ENCODE data around the gene TSEN34. TPM values are rescaled to one million over a fixed set of nuclear protein-coding genes. Genes with fewer than 3 reads are reported as not detected.

TSEN34 gene
- total RNA-seq, 1 donor: 83.8 TPM

DNA sequence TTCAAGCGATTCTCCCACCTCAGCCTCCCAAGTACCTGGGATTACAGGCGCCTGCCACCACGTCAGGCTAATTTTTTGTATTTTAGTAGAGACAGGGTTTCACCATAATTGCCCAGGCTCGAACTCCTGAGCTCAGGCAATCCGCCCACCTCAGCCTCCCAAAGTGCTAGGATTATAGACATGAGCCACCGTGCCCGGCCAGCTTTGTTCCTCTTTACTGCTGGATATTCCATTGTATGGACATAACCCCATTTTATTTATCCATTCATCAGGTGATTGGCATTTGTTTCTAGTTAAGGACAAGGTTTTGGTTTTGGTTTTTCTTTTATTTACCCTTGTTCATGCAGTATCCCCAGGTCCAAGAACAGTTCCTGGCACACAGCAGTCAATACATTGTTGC is 5.4 kb downstream of the TSEN34 start:
- H3K4me3 ChIP-seq (ENCODE audit: low read depth, low read length): no peak overlapping the region
- DNase-seq (ENCODE audit: low read depth): no peak
- TF ChIP-seq, protein P1, sequence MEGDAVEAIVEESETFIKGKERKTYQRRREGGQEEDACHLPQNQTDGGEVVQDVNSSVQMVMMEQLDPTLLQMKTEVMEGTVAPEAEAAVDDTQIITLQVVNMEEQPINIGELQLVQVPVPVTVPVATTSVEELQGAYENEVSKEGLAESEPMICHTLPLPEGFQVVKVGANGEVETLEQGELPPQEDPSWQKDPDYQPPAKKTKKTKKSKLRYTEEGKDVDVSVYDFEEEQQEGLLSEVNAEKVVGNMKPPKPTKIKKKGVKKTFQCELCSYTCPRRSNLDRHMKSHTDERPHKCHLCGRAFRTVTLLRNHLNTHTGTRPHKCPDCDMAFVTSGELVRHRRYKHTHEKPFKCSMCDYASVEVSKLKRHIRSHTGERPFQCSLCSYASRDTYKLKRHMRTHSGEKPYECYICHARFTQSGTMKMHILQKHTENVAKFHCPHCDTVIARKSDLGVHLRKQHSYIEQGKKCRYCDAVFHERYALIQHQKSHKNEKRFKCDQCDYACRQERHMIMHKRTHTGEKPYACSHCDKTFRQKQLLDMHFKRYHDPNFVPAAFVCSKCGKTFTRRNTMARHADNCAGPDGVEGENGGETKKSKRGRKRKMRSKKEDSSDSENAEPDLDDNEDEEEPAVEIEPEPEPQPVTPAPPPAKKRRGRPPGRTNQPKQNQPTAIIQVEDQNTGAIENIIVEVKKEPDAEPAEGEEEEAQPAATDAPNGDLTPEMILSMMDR (IDR thresholded peaks at IDR 0.05; ENCODE audit: insufficient read depth, low read depth, low read length): no peak

DNA sequence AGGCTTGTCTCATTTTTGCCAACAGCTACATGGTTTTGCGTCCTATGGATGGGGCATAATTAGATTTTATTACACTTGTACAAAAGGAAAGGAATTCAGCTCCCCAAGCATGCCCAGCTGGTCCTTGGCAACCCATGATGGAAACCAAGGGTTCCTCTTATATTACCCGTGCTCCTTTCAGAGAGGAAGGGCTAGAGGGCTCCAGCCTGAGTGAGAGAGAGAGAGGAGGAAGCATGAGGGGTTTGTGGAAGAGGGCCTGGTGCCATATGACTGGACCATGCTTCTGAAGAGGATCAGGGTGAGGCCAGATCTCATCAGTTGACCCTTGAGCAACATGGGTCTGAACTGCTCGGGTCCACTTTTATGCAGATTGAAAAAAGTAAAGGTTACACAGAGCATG is 6.0 kb downstream of the TSEN34 start:
- no peak overlapping the region for H3K4me3 ChIP-seq (ENCODE audit: low read depth, low read length)
- TF ChIP-seq, protein P1 (IDR thresholded peaks at IDR 0.05; ENCODE audit: insufficient read depth, low read depth, low read length): no peak
- DNase-seq (ENCODE audit: low read depth): no peak

DNA sequence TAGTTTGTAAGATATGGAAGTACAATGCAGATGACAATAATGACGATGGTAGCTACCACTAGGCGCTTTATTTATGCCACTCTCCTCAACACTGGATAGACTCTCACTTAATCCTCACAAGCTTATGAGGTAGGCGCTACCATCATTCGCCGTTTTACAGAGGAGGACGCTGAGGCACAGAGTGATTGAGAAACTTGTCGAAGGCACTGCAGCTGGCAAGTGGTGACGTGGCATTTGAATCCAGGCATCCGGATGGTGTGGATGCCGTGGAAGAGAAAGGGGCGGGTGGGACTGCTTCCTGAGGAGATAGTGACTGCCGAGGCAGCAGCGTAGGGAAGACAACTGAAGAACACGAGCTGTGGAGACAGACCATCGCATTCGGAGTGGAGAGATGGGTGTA is 8.3 kb downstream of the TSEN34 start:
- TF ChIP-seq, protein P1 (IDR thresholded peaks at IDR 0.05; ENCODE audit: insufficient read depth, low read depth, low read length): no peak
- H3K4me3 ChIP-seq (ENCODE audit: low read depth, low read length): peak overlapping the region; percentile 88
- DNase-seq (ENCODE audit: low read depth): peak; percentile 95

DNA sequence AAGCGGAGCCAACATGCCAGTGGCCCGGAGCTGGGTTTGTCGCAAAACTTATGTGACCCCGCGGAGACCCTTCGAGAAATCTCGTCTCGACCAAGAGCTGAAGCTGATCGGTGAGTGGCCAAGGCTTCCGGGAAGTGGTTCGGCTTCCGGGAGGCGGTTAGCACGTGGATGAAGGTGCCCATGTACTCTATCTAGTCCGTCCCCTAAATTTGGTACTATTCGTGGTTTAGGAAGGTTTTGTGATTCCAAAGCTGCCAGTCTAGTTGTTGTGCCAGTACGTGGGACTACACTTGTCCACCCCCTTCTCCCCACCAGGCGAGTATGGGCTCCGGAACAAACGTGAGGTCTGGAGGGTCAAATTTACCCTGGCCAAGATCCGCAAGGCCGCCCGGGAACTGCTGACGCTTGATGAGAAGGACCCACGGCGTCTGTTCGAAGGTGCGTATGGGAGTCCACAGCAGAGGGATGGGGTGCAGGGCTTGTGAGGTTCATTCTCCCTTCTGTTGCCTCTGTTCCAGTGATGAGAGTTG is 10.1 kb downstream of the TSEN34 start:
- no peak for DNase-seq (ENCODE audit: low read depth)
- TF ChIP-seq, protein P1 (IDR thresholded peaks at IDR 0.05; ENCODE audit: insufficient read depth, low read depth, low read length): no peak
- peak overlapping the region; percentile 88 for H3K4me3 ChIP-seq (ENCODE audit: low read depth, low read length)

DNA sequence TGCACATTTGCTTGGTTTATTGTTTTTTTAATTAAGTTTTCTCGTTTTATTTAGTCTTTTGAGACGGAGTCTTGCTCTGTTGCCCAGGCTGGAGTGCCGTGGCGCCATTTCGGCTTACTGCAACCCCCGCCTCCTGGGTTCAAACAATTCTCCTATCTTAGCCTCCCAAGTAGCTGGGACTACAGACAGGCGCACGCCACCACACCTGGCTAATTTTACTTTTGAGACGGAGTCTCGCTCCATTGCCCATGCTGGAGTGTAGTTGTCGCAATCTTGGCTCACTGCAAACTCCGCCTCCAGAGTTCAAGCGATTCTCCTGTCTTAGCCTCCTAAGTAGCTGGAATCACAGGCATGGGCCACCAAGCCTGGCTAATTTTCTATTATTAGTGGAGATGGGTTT is 10.9 kb downstream of the TSEN34 start:
- peak overlapping the region; percentile 88 for H3K4me3 ChIP-seq (ENCODE audit: low read depth, low read length)
- TF ChIP-seq, protein P1 (IDR thresholded peaks at IDR 0.05; ENCODE audit: insufficient read depth, low read depth, low read length): no peak

DNA sequence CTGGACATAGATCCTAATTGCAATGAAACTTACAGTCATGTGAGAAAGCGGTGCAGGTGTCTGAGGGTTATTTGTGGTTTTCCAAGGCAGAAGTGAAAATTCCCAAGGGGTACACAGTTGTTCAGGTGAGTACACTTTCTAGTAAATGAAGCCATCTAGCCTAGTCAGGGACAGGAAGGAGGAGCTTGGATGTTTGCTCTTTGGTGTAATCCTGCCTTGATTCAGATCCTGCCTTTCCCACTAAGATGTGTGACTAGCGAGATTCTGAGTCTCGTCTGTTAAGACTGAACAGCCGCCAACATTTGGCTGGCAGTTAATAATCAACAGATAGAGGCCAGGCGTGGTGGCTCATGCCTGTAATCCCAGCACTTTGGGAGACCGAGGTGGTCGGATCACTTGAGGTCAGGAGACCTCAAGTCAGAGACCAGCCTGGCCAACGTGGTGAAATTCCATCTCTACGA is 12.1 kb downstream of the TSEN34 start:
- DNase-seq (ENCODE audit: low read depth): peak; percentile 62
- H3K4me3 ChIP-seq (ENCODE audit: low read depth, low read length): peak overlapping the region; percentile 88

More for the DNA sequence above, 10.9 kb downstream of the TSEN34 start:
- DNase-seq (ENCODE audit: low read depth): peak; percentile 35

More for the DNA sequence above, 12.1 kb downstream of the TSEN34 start:
- TF ChIP-seq, protein P1 (IDR thresholded peaks at IDR 0.05; ENCODE audit: insufficient read depth, low read depth, low read length): no peak
